Esophagus squamous epithelium (tissue), 4 donors: ENCODE results near the gene RP9.

ENCODE experiments used
- CTCF ChIP-seq, 6 experiments: fragments of 450-650 bp in 4 of 6; fragments of 200-600 bp in 2 of 6; sonication (generic) in 2 of 6; IDR thresholded peaks; one replicate each; pipeline ENCODE4 v1.5.1; 2016 to 2019; ENCODE audit warnings: antibody characterized with exemption in 6 of 6, mild to moderate bottlenecking in 4 of 6, moderate library complexity in 4 of 6
- POLR2A ChIP-seq, 4 donors: fragments of 450-650 bp; IDR thresholded peaks; one replicate each; pipeline ENCODE4 v1.6.1; 2017; ENCODE audit warnings: antibody characterized with exemption in 4 of 4, mild to moderate bottlenecking in 4 of 4, moderate library complexity in 3 of 4

GRCh38 chr7:33137103-33137502, 27.9 kb upstream of the RP9 start:
- TF ChIP-seq POLR2A (IDR thresholded peaks at IDR 0.05) (no peak), CTCF (IDR thresholded peaks at IDR 0.05) (no peak)
